Activated CD8-positive, alpha-beta T cell treated with anti-CD3 and anti-CD28 coated beads for 36 hours (primary cell): Measurements from ENCODE around the gene ANKDD1B. TPM values are rescaled to one million over a fixed set of nuclear protein-coding genes. Genes with fewer than 3 reads are reported as not detected.
"Not testable (repeated sequence)": the region's sequence is repeated elsewhere in the genome, so short reads cannot be mapped to it uniquely, and the experiment has no call there.

ENCODE experiments used
- ATAC-seq: fragments of 200-7000 bp; cut with Tn5 transposase; one replicate; pipeline ENCODE4 v1.10.0; 2021; ENCODE audit warnings: mild to moderate bottlenecking, moderate library complexity
- CTCF ChIA-PET: fragments of 350-600 bp; sonication (Branson Sonifier 250); formaldehyde crosslinking; loops from one replicate; lab custom pipeline; 2021; ENCODE audit warnings: antibody characterized with exemption; lab: Charles Lee
- POLR2A ChIA-PET: fragments of 350-600 bp; sonication (Branson Sonifier 250); formaldehyde crosslinking; loops from one replicate; lab custom pipeline; 2021; ENCODE audit warnings: antibody characterized with exemption; lab: Charles Lee
- DNase-seq: peaks from one replicate; pipeline ENCODE4 v3.0.0-alpha.2; 2020
- H3K27ac Mint-ChIP-seq: one replicate; pipeline ENCODE4 v1.8.0; 2021; ENCODE audit warnings: mild to moderate bottlenecking, mixed read lengths
- H3K27me3 Mint-ChIP-seq: one replicate; pipeline ENCODE4 v1.8.0; 2021; ENCODE audit warnings: mixed read lengths
- H3K36me3 Mint-ChIP-seq: one replicate; pipeline ENCODE4 v1.8.0; 2021; ENCODE audit warnings: low read depth, mixed read lengths
- H3K4me1 Mint-ChIP-seq: one replicate; pipeline ENCODE4 v1.8.0; 2021; ENCODE audit warnings: low read depth, mixed read lengths
- H3K4me3 Mint-ChIP-seq: one replicate; pipeline ENCODE4 v1.8.0; 2021; ENCODE audit warnings: mild to moderate bottlenecking, moderate library complexity, mixed read lengths
- H3K9me3 Mint-ChIP-seq: one replicate; pipeline ENCODE4 v1.8.0; 2021; ENCODE audit warnings: mixed read lengths
- CTCF ChIP-seq: fragments of 200-600 bp; IDR thresholded peaks from one replicate; pipeline ENCODE4 v1.8.0; 2022; ENCODE audit warnings: antibody characterized with exemption, mild to moderate bottlenecking
- intact Hi-C: fragments of 100-400 bp; cut with micrococcal nuclease; formaldehyde crosslinking; loops from one replicate; pipeline ENCODE4 v1.10.0; 2022
- total RNA-seq, 2 experiments: library from RNA; stranded (reverse); gene quantifications; one replicate each; pipeline ENCODE4 v1.2.3, GENCODE V29; 2021

The ANKDD1B gene
- total RNA-seq, 2 experiments from 2014 or later, result not detected

- Mint-ChIP-seq H3K9me3 (no peaks in the 10 kb centered on the region), H3K27ac (no peak overlapping the region), H3K4me3 (no peak overlapping the region), H3K4me1 (peaks cover 14% of the 10 kb centered on the region), H3K27me3 (no peaks in the 10 kb centered on the region), H3K36me3 (peaks cover 29% of the 10 kb centered on the region)
- intact Hi-C loops, result no loop called here
- CTCF ChIA-PET, result no interaction called here
- no peak for ATAC-seq
- DNase-seq, result no peak
- no peak for TF ChIP-seq CTCF
- POLR2A ChIA-PET, result no interaction called here
Measured at GRCh38 chr5:75603821-75604220, 7.4 kb upstream of the ANKDD1B start.

GRCh38 chr5:75607341-75607740 is 3.9 kb upstream of the ANKDD1B start:
- H3K9me3 Mint-ChIP-seq, intact Hi-C loops, H3K4me3 Mint-ChIP-seq, H3K27ac Mint-ChIP-seq, ATAC-seq, H3K4me1 Mint-ChIP-seq, DNase-seq, H3K27me3 Mint-ChIP-seq: not testable (repeated sequence)
- H3K36me3 Mint-ChIP-seq, result peaks cover 15% of the 10 kb centered on the region
- ChIA-PET CTCF (interaction anchor here (1.5 kb wide), 1 partner anchor 11 kb away, joined by 4 read pairs; no protein-coding TSS in a partner anchor), POLR2A (interaction anchor here (0.7 kb wide), 2 partner anchors 99 to 136 kb away, joined by 3 read pairs; no protein-coding TSS in a partner anchor)

GRCh38 chr5:75608870-75609269 is 2.4 kb upstream of the ANKDD1B start:
- POLR2A ChIA-PET, result no interaction called here
- Mint-ChIP-seq H3K27ac (no peak overlapping the region), H3K27me3 (peaks cover 17% of the 10 kb centered on the region), H3K36me3 (peaks cover 6% of the 10 kb centered on the region), H3K4me1 (peaks cover 5% of the 10 kb centered on the region), H3K4me3 (no peak overlapping the region), H3K9me3 (no peaks in the 10 kb centered on the region)
- intact Hi-C loops, result no loop called here
- DNase-seq, result no peak
- ATAC-seq, result no peak
- TF ChIP-seq CTCF, result no peak
- CTCF ChIA-PET, result interaction anchor here (0.8 kb wide), 1 partner anchor 8 kb away, joined by 3 read pairs; no protein-coding TSS in a partner anchor

GRCh38 chr5:75610201-75610600 is 1.1 kb upstream of the ANKDD1B start:
- Mint-ChIP-seq H3K4me1 (peaks cover 5% of the 10 kb centered on the region), H3K27me3 (peaks cover 17% of the 10 kb centered on the region), H3K27ac (no peak overlapping the region), H3K36me3 (peaks cover 2% of the 10 kb centered on the region), H3K4me3 (no peak overlapping the region), H3K9me3 (no peaks in the 10 kb centered on the region)
- ATAC-seq, result no peak
- ChIA-PET CTCF (no interaction called here), POLR2A (no interaction called here)
- no peak for DNase-seq
- intact Hi-C loops, result no loop called here
- no peak for TF ChIP-seq CTCF

GRCh38 chr5:75610859-75611310 is 368 bp upstream of the ANKDD1B start:
- ATAC-seq, H3K4me1 Mint-ChIP-seq, POLR2A ChIA-PET, H3K27ac Mint-ChIP-seq, H3K9me3 Mint-ChIP-seq, H3K36me3 Mint-ChIP-seq, CTCF ChIA-PET, DNase-seq, intact Hi-C loops: not testable (repeated sequence)
- H3K27me3 Mint-ChIP-seq, result peaks cover 17% of the 10 kb centered on the region
- H3K4me3 Mint-ChIP-seq, result peak overlapping the region; percentile 19

GRCh38 chr5:75612226-75612569 is 945 bp downstream of the ANKDD1B start:
- Mint-ChIP-seq H3K9me3 (no peaks in the 10 kb centered on the region), H3K4me3 (no peak overlapping the region), H3K36me3 (peaks cover 1% of the 10 kb centered on the region), H3K27ac (no peak overlapping the region), H3K4me1 (peaks cover 5% of the 10 kb centered on the region), H3K27me3 (peaks cover 17% of the 10 kb centered on the region)
- ChIA-PET CTCF (no interaction called here), POLR2A (no interaction called here)
- DNase-seq, result no peak
- intact Hi-C loops, result no loop called here
- no peak for TF ChIP-seq CTCF
- ATAC-seq, result no peak
